Astrocyte (in vitro differentiated cells and primary cell): ENCODE measurements around the gene LGR6. TPM values are rescaled to one million over a fixed set of nuclear protein-coding genes. Genes with fewer than 3 reads are reported as not detected.

ENCODE experiments used
- DNase-seq: peaks from one replicate; pipeline ENCODE4 v3.0.0-alpha.2; 2010; ENCODE audit warnings: low read depth
- FAIRE-seq: peaks from 2 replicates; lab custom pipeline; 2011; peaks lifted over from hg19 to GRCh38; lab: Jason Lieb, UNC
- H2AFZ ChIP-seq: 2 replicates; pipeline ENCODE4 v1.6.0; 2012; ENCODE audit warnings: low read depth, low read length, inconsistent platforms
- H3K27ac ChIP-seq: 2 replicates; pipeline ENCODE4 v1.5.1; 2011; ENCODE audit warnings: low read depth, low read length, inconsistent platforms
- H3K27me3 ChIP-seq: 2 replicates; pipeline ENCODE4 v1.6.0; 2011; ENCODE audit warnings: low read length, inconsistent platforms; ENCODE audit not compliant: insufficient read depth
- H3K36me3 ChIP-seq: 2 replicates; pipeline ENCODE4 v1.5.1; 2011; ENCODE audit warnings: low read length, inconsistent platforms; ENCODE audit not compliant: insufficient read depth
- H3K4me1 ChIP-seq: 2 replicates; pipeline ENCODE4 v1.5.1; 2011; ENCODE audit warnings: low read length, inconsistent platforms; ENCODE audit not compliant: insufficient read depth
- H3K4me2 ChIP-seq: 2 replicates; pipeline ENCODE4 v1.6.0; 2012; ENCODE audit warnings: low read length, inconsistent platforms
- H3K4me3 ChIP-seq: 2 replicates; pipeline ENCODE4 v1.5.1; 2011; ENCODE audit warnings: low read depth, mild to moderate bottlenecking, low read length, inconsistent platforms; ENCODE audit not compliant: insufficient read depth
- H3K79me2 ChIP-seq: 2 replicates; pipeline ENCODE4 v1.6.0; 2012; ENCODE audit warnings: mild to moderate bottlenecking, low read length, inconsistent platforms; ENCODE audit not compliant: insufficient read depth
- H3K9ac ChIP-seq: 2 replicates; pipeline ENCODE4 v1.6.0; 2012; ENCODE audit warnings: mild to moderate bottlenecking, low read length, inconsistent platforms
- H3K9me3 ChIP-seq: 2 replicates; pipeline ENCODE4 v1.5.1; 2012; ENCODE audit warnings: low read depth, mild to moderate bottlenecking, low read length, inconsistent platforms; ENCODE audit not compliant: insufficient read depth
- H4K20me1 ChIP-seq: 2 replicates; pipeline ENCODE4 v1.6.0; 2012; ENCODE audit warnings: low read length, inconsistent platforms; ENCODE audit not compliant: insufficient read depth
- H3K27ac Mint-ChIP-seq: one replicate; pipeline ENCODE4 v1.8.0; 2021; ENCODE audit warnings: mild to moderate bottlenecking, mixed read lengths; ENCODE audit not compliant: unreplicated experiment
- H3K27me3 Mint-ChIP-seq: one replicate; pipeline ENCODE4 v1.8.0; 2021; ENCODE audit warnings: low read depth, mixed read lengths; ENCODE audit not compliant: unreplicated experiment
- H3K36me3 Mint-ChIP-seq: one replicate; pipeline ENCODE4 v1.8.0; 2021; ENCODE audit warnings: low read depth, mixed read lengths; ENCODE audit not compliant: unreplicated experiment
- H3K4me1 Mint-ChIP-seq: one replicate; pipeline ENCODE4 v1.8.0; 2021; ENCODE audit warnings: low read depth, mixed read lengths; ENCODE audit not compliant: unreplicated experiment
- H3K4me3 Mint-ChIP-seq: one replicate; pipeline ENCODE4 v1.8.0; 2021; ENCODE audit warnings: mild to moderate bottlenecking, moderate library complexity, mixed read lengths; ENCODE audit not compliant: unreplicated experiment
- H3K9me3 Mint-ChIP-seq: one replicate; pipeline ENCODE4 v1.8.0; 2021; ENCODE audit warnings: mild to moderate bottlenecking, mixed read lengths; ENCODE audit not compliant: unreplicated experiment
- CTCF ChIP-seq: IDR thresholded peaks from 2 replicates; pipeline ENCODE4 v1.5.1; 2011; ENCODE audit warnings: low read depth, mild to moderate bottlenecking, inconsistent platforms, low read length, moderate library complexity; ENCODE audit not compliant: insufficient read depth
- EZH2 ChIP-seq: IDR thresholded peaks from 2 replicates; pipeline ENCODE4 v1.6.1; 2012; ENCODE audit warnings: mild to moderate bottlenecking, low read length, inconsistent platforms; ENCODE audit not compliant: insufficient read depth
- total RNA-seq: library from RNA; stranded (reverse); gene quantifications from 2 replicates; pipeline ENCODE4 v1.2.1, GENCODE V29; 2021

The LGR6 gene
- total RNA-seq, 1 donor from 2014 or later, result 0.27 TPM

GRCh38 chr1:202329891-202330290 lies 136.3 kb downstream of the LGR6 start:
- Histone ChIP-seq H3K4me1 (no peaks in the 10 kb centered on the region), H3K9me3 (no peaks in the 10 kb centered on the region), H4K20me1 (no peaks in the 10 kb centered on the region), H3K27me3 (no peaks in the 10 kb centered on the region), H3K4me2 (no peak overlapping the region), H2AFZ (no peak overlapping the region), H3K4me3 (no peak overlapping the region), H3K36me3 (peaks cover 35% of the 10 kb centered on the region), H3K27ac (no peak overlapping the region), H3K9ac (no peak overlapping the region), H3K79me2 (no peaks in the 10 kb centered on the region)
- H3K36me3 Mint-ChIP-seq, result no peaks in the 10 kb centered on the region
- peaks cover 10% of the 10 kb centered on the region for H3K27me3 Mint-ChIP-seq
- H3K4me3 Mint-ChIP-seq, result peak overlapping the region; percentile 3
- no peak for FAIRE-seq
- TF ChIP-seq CTCF (no peak), EZH2 (no peak)
- H3K9me3 Mint-ChIP-seq, result peaks cover 2% of the 10 kb centered on the region
- H3K27ac Mint-ChIP-seq, result no peak overlapping the region
- H3K4me1 Mint-ChIP-seq, result no peaks in the 10 kb centered on the region
- no peak for DNase-seq

- no peak overlapping the region for H3K4me3 Mint-ChIP-seq
- TF ChIP-seq EZH2 (no peak), CTCF (no peak)
Measured at GRCh38 chr1:202333861-202334260, 140.3 kb downstream of the LGR6 start.

GRCh38 chr1:202343652-202344349 lies 150.2 kb downstream of the LGR6 start:
- H3K79me2 ChIP-seq, result peaks cover 23% of the 10 kb centered on the region
- FAIRE-seq, result no peak
- no peaks in the 10 kb centered on the region for H3K36me3 ChIP-seq
- H3K4me3 ChIP-seq, result no peak overlapping the region
- Mint-ChIP-seq H3K4me3 (peak overlapping the region; percentile 80), H3K9me3 (no peaks in the 10 kb centered on the region), H3K4me1 (peaks cover 5% of the 10 kb centered on the region), H3K27me3 (no peaks in the 10 kb centered on the region), H3K27ac (peak overlapping the region; percentile 83), H3K36me3 (no peaks in the 10 kb centered on the region)
- H3K27me3 ChIP-seq, result no peaks in the 10 kb centered on the region
- H3K4me1 ChIP-seq, result no peaks in the 10 kb centered on the region
- peak overlapping the region; percentile 34 for H3K9ac ChIP-seq
- no peaks in the 10 kb centered on the region for H3K9me3 ChIP-seq
- TF ChIP-seq EZH2 (no peak), CTCF (peak; percentile 85)
- H2AFZ ChIP-seq, result peak overlapping the region; percentile 6
- no peak overlapping the region for H3K27ac ChIP-seq
- H4K20me1 ChIP-seq, result no peaks in the 10 kb centered on the region
- H3K4me2 ChIP-seq, result peak overlapping the region; percentile 66
- DNase-seq, result no peak

More at GRCh38 chr1:202333861-202334260, 140.3 kb downstream of the LGR6 start:
- H3K4me1 ChIP-seq, result no peaks in the 10 kb centered on the region
- H3K4me1 Mint-ChIP-seq, result no peaks in the 10 kb centered on the region
- peaks cover 2% of the 10 kb centered on the region for H3K36me3 Mint-ChIP-seq
- H3K9me3 Mint-ChIP-seq, result no peaks in the 10 kb centered on the region
- H3K4me2 ChIP-seq, result no peak overlapping the region
- H3K9me3 ChIP-seq, result no peaks in the 10 kb centered on the region
- no peak for FAIRE-seq
- no peaks in the 10 kb centered on the region for H3K27me3 ChIP-seq
- H3K27me3 Mint-ChIP-seq, result no peaks in the 10 kb centered on the region
- peaks cover 4% of the 10 kb centered on the region for H4K20me1 ChIP-seq
- peaks cover 39% of the 10 kb centered on the region for H3K36me3 ChIP-seq
- DNase-seq, result no peak
- H3K9ac ChIP-seq, result no peak overlapping the region
- H3K27ac Mint-ChIP-seq, result no peak overlapping the region
- peaks cover 26% of the 10 kb centered on the region for H3K79me2 ChIP-seq
- H3K27ac ChIP-seq, result no peak overlapping the region
- H3K4me3 ChIP-seq, result no peak overlapping the region
- H2AFZ ChIP-seq, result no peak overlapping the region
